ENCODE data around the gene AEN.

AEN gene

GRCh38 chr15:88620995-88621772, at the start of gene AEN:
TSS of gene AEN (plus strand) at chr15:88621340. CDS start at chr15:88626210, 4,870 bp downstream.
- DNase-seq (ENCODE audit: insufficient read length, low spot score) (peak; percentile 74), FAIRE-seq (no peak)
- TF ChIP-seq POLR2A (IDR thresholded peaks at IDR 0.05; ENCODE audit: low read depth, low read length), result peak; percentile 52

GRCh38 chr15:88571852-88572259, 49.3 kb upstream of the AEN start:
- no peak for TF ChIP-seq POLR2A (IDR thresholded peaks at IDR 0.05; ENCODE audit: low read depth, low read length)
- no peak for FAIRE-seq
- DNase-seq (ENCODE audit: insufficient read length, low spot score), result no peak

- DNase-seq (ENCODE audit: insufficient read length, low spot score), result no peak
- no peak for FAIRE-seq
- no peak for TF ChIP-seq POLR2A (IDR thresholded peaks at IDR 0.05; ENCODE audit: low read depth, low read length)
These were observed 47.1 kb upstream of the AEN start for GRCh38 chr15:88574077-88574476.

- DNase-seq (ENCODE audit: insufficient read length, low spot score) (no peak), FAIRE-seq (no peak)
These were observed 46.5 kb upstream of the AEN start for GRCh38 chr15:88574655-88575054.

GRCh38 chr15:88579322-88579721, 41.8 kb upstream of the AEN start:
- no peak for FAIRE-seq
- TF ChIP-seq POLR2A (IDR thresholded peaks at IDR 0.05; ENCODE audit: low read depth, low read length), result no peak
- DNase-seq (ENCODE audit: insufficient read length, low spot score), result no peak

More at GRCh38 chr15:88574655-88575054, 46.5 kb upstream of the AEN start:
- no peak for TF ChIP-seq POLR2A (IDR thresholded peaks at IDR 0.05; ENCODE audit: low read depth, low read length)

- no peak for TF ChIP-seq POLR2A (IDR thresholded peaks at IDR 0.05; ENCODE audit: low read depth, low read length)
- no peak for FAIRE-seq
- DNase-seq (ENCODE audit: insufficient read length, low spot score), result no peak
These were observed 40.6 kb upstream of the AEN start for GRCh38 chr15:88580532-88580931.

- no peak for FAIRE-seq
- DNase-seq (ENCODE audit: insufficient read length, low spot score), result no peak
- TF ChIP-seq POLR2A (IDR thresholded peaks at IDR 0.05; ENCODE audit: low read depth, low read length), result no peak
These were observed 34.6 kb upstream of the AEN start for GRCh38 chr15:88586401-88587162.

- no peak for DNase-seq (ENCODE audit: insufficient read length, low spot score)
- no peak for FAIRE-seq
- TF ChIP-seq POLR2A (IDR thresholded peaks at IDR 0.05; ENCODE audit: low read depth, low read length), result no peak
These were observed 30.4 kb upstream of the AEN start for GRCh38 chr15:88590759-88591158.

- no peak for TF ChIP-seq POLR2A (IDR thresholded peaks at IDR 0.05; ENCODE audit: low read depth, low read length)
- FAIRE-seq, result no peak
These were observed 29.8 kb upstream of the AEN start for GRCh38 chr15:88591384-88591783.

GRCh38 chr15:88603885-88604284, 17.3 kb upstream of the AEN start:
- no peak for FAIRE-seq
- no peak for TF ChIP-seq POLR2A (IDR thresholded peaks at IDR 0.05; ENCODE audit: low read depth, low read length)
- no peak for DNase-seq (ENCODE audit: insufficient read length, low spot score)

More at GRCh38 chr15:88591384-88591783, 29.8 kb upstream of the AEN start:
- DNase-seq (ENCODE audit: insufficient read length, low spot score), result no peak

GRCh38 chr15:88604381-88605188, 16.6 kb upstream of the AEN start:
- DNase-seq (ENCODE audit: insufficient read length, low spot score), result no peak
- no peak for FAIRE-seq
- no peak for TF ChIP-seq POLR2A (IDR thresholded peaks at IDR 0.05; ENCODE audit: low read depth, low read length)

GRCh38 chr15:88605189-88606069, 15.7 kb upstream of the AEN start:
- no peak for TF ChIP-seq POLR2A (IDR thresholded peaks at IDR 0.05; ENCODE audit: low read depth, low read length)
- DNase-seq (ENCODE audit: insufficient read length, low spot score) (no peak), FAIRE-seq (no peak)
